ENCODE measurements around the gene TCAF1.
"Not testable (repeated sequence)": the region's sequence is repeated elsewhere in the genome, so short reads cannot be mapped to it uniquely, and the experiment has no call there.

The TCAF1 gene

DNA sequence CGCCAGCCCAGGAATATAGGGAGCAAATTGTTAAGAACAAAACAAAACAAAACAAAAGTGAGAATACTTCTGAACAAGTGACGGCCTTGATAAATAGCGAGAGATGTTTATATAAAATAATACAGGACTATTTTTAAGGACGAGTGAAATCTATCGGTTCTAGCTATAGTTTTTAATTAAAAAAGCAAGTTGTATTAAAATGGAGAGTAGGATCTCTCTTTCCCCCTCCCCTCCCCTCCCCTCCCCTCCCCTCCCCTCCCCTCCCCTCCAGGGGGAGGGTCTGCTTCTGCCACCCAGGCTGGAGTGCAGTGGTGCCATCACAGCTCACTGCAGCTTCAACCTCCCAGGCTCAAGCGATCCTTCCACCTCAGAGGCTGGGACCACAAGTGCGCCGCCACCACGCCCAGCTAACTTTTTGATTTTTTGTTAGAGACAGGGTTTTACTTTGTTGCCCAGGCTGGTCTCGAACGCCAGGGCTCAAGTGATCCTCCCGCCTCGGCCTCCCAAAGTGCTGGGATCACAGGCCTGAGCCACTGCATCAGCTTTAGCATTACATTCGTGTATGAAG, 440 bp upstream of the TCAF1 start:
- no peak for DNase-seq

DNA sequence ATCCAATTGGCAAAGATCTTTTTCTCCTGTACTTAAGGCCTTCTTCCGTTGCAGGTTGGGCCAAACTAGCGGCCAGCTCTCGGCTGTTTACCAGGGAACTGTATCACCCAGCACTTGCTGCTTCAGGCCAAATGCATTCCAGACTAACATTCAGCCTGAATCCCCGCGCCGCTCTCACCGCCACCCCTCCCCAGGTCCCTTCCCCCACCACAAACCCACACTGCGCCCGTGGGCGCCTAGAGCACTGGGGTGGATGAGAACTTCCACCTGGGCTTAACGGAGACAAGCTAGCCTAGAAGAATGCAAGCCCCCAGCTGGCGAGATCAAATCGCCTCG, 676 bp downstream of the TCAF1 start:
- DNase-seq: no peak

DNA sequence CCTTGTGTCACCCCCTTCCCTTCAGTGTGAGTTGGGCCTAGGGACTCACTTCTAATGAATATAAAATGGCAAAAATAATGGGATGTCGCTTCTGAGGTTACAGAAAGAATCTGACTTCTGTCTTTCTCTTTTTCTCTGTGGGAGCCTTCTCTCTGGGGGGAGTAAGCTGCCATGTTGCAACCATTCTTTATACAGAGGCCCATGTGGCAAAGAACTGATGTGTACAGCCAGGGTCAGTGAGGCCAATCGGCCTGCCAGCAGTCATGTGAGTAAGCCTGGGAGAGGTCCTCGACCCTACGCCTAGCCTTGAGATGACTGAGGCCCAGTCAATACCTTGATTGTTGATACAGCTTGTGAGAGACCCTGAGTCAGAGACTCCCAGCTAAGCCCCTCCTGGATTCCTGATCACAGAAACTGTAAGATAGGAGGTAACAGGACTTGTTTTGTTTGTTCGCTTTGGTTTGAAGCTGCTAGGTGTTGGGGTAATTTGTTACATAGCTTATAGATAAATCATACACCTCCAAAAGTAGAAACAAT, 1.7 kb downstream of the TCAF1 start:
- DNase-seq: no peak

DNA sequence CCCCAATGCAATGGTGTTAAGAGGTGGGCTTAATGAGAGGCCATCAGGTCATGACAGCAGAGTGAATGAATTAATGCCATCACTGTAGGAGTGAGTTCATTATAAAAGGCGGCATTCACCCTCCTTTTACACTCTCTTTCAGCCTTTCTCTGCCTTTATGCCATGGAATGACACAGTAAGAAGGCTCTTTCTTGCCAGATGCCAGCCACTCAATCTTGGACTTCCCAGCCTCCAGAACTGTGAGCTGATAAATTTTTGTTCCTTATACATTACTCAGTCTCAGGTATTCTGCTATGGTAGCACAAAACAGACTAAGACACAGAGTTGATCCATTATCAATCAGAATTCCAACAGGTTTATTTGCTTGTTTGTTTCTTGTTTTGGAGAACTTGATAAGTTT, 3.2 kb downstream of the TCAF1 start:
- no peak for DNase-seq

DNA sequence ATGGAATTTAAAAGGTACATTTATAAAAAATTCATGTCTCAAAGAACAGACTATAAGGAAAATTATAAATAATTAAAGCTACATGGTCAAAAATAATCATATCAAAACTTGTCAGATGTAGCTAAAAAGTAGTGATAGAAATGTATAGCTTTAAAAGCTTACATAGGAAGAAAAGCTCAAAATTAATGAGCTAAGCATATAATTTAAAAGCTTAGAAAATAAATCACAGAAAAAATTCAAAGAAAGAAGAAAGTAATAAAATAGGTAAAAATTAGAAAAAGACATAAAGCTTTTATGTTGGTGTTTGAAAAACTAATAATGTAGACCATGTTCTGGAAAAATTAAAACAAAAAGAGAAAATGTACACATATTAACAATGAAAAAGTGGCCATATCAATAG, 5.3 kb downstream of the TCAF1 start:
- no peak for DNase-seq

DNA sequence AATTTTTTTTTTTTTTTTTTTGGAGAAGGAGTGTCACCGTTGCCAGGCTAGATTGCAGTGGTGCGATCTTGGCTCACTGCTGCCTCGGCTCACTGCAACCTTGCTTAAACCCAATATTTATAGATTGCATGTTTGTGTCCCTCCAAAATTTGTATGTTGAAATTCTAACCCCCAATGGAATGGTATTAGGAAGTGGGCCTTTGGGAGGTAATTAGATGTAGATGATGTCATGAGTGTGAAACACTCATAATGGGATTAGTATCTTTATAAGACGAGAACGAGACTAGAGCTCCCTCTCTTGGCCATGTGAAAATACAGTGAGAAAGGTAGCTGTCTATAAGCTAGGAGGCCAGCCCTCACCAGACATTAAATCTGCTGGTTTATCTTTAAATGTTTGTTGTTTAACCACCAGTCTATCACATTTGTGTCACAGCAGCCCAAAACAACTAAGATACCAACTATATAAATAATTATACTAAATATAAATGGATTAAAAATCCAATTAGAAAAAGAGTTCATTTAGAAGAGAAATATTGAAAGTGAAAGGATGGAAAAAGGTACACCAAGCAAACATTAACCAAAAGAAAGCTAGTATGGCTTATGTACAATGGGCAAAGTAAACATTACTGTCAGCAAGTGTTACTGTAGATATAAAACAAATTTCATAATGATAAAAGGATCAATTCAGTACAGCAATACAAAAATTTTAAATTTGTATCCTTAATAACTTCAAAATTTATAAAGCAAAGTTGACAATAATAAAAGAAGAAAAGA, 9.3 kb downstream of the TCAF1 start:
- DNase-seq: no peak

DNA sequence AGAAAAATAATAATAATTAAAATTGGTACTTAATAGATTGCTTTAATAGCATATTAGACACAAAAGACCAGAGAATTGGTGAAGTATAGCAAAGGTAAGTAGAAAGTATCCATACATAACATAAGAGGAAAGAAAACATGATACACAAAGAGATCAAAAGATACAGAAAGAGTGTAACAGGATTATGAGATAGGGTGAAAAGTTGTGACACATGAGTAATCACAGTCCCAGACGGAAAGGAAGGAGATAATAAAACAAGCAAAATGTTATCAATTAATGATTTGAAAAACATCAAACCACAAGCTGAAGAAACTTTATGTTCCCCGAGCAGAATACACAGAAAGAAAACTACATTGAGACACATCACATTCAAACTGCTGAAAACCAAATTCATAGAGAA, 10.5 kb downstream of the TCAF1 start:
- DNase-seq: no peak

DNA sequence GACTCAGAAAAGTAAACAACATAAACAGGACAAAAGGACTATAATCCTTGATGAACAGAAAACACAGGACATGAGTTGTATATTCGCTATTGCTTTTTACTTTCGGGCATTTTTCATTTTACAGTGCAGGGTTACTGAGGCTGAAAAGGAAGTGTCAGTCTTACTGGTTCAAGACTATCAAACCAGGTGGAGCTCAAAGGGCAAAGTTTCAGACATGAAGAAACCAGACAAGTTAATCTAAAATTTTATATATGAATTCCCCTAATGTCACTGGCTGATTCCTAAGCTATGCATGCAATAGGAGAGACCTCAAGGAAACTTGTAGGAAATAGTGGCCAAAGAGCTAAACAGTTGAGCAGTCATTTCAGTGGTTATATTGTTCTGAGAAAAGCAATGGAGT, 11.4 kb downstream of the TCAF1 start:
- no peak for DNase-seq

DNA sequence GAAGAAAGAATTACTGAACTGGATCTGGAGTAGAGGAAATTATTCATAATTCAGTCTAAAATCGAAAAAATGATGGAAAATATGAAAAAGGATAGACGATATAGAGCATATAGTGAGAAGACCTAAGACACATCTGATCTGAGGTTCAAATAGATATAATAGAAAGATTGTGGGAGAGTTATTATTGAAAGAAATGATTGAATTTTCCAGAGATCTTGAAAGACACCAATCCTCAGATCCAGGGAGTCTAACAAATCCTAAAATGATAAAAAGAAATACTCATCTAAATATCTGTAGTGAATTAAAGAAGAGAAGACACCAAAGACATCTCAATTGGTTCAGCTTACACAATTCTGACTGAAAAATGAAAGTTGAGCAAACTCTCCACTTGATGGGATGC, 12.9 kb downstream of the TCAF1 start:
- DNase-seq: no peak

DNA sequence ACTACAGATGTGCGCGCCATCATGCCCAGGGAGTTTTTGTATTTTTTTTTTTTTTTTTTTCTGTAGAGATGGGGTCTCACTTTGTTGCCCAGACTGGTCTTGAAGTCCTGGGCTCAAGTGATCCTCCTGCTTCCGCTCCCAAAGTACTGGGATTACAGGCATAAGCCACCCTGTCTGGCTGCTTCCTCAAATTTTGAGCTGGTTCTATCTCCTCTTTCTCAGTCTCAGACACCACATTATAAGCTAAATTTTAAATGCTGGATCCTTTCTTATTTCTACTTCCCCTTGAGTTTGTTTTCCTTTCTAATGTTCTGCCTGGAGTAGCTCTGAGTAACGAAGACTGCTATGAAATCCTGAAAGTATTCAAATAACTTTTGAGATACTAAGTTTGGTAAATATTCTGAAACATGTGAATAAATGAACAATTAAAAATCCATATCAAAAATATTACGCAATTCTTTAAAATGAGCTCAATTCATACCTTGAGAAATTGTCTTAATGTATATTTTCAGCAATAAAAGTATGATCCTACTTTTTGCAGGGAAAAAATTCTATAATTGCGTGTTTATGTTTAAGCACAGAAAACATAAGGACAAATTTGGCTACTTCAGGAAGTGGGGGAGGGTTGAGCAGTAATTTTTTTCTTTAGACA, 15.0 kb downstream of the TCAF1 start:
- no peak for DNase-seq

DNA sequence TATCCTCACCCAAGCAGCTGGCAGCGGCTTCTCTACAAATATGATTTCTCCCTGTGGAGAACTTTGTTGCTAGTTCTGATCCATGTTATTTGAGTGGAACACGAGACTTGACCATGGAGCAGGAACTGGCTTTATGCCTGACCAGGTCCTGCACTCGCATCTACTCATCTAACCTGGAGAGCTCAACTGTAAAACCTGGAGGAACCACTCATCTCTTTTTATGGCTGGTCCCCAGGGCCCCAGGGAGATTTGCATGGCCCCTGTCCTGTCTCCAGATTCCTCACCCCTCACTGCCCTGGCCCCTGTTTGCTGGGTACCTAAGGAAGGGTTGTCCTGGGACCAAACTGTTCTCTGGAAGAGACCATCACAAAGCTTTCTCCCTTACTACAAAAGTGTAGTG, 16.0 kb downstream of the TCAF1 start:
- DNase-seq: no peak

DNA sequence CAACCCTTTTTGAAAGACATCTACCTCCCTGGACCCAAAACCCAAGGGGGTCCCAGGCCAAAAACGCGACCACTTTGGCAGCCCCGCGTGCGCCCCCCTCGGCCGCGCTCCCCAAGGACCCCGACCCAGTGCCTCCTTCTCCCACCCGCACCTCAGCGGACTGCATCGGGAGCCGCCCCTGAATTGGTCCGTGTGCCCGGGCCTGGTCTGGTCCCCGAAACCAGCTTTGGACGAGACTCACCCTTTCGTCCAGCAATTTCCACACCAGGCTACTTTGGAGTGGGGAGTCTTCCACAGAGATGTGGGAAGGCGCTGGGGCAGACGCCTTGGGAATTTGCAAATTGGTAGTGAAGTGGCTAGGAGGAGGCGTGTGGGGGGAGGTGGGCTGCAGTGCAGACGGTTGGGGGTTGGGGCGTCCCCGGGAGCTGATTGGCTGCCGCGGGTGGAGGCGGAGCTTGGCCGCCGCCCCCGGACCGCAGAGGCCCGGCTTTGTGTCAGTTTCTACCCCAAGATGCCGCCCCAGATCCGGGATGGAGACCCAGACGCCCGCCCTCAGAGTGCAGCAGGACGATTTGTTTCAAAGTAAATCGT, 16.9 kb downstream of the TCAF1 start:
- peak; percentile 11 for DNase-seq

DNA sequence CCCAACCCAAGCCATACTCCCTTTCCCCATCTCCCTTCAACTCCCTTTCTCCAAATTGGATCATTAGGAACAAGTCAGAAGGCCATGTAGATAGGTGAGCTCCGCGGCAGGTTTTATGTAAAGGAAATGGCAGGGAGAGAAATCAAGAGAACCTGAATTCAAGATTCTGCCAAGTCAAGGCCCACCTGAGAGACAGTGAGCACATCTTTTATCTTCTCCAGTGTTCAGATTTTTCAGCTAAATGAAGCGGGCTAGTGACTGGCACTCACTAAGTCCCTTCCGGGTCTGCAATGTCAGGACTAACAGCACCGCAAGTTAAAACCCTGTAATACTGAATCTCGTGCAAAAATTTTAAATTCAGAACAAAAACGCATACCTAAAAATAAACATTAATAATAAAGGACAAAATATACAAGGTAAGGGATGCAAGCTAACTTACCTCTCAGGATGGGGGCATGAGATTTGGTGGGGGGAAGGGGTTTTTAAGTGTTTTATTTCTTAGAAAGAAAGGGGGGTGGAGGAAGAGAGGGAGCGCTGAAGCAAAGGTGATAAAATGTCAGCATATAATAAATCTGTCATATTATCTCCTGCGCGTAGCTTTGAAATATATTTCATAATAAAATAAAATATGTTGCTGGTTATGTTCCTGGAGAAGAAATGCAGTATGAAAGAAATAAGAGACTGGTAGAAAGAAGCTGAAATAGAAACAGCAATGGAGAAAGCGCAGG, 17.6 kb downstream of the TCAF1 start:
- no peak for DNase-seq

DNA sequence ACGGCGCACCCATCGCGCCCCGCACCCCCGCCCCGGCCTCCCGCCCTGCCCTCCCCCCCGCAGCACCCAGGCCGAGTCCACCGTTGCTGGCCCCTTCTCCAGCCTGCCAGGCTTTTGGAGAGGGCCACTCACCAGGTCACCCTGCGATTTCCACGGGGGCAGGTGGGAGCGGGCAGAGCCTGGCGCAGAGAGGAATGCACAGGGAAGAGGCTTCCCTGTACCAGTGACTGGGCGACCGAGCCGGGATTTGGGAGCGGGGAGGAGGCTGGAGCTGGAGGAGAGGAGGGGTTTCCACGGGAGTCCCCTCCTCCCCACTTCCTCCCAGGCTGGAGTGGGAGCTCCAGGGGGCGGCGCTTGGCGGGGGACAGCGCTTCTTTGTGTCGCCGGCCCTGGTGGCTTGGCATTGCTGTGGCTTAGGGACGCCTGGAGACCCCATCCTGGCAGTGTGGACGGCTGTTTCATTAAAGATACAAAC, 19.3 kb downstream of the TCAF1 start:
- DNase-seq: no peak

DNA sequence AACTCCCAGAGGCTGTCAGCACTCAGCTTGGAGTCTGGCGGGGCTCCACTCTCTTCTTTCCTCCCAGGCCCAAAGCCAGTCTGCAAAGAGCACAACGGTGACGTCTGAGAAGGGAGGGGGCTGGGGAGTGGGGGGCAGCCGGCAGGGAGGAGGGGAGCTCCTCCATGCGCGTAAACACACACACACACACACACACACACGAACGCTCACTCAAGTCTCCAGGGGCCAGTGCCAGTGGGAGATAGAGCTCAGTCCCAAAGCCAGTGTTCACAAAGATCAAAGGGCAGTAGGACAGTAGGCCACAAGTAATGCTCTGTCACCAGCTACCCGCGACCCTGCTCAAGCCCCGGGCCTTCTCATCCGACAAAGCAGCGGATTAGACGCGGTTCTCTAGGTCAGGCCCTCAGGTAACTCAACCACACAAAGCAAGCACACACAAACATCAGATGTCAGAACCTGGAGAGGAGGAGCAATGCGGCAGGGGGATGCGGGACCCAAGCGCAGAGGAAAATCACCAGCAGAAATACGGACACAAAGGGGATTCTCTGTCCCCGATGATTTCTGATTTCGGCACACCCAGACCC, 19.9 kb downstream of the TCAF1 start:
- DNase-seq: no peak

DNA sequence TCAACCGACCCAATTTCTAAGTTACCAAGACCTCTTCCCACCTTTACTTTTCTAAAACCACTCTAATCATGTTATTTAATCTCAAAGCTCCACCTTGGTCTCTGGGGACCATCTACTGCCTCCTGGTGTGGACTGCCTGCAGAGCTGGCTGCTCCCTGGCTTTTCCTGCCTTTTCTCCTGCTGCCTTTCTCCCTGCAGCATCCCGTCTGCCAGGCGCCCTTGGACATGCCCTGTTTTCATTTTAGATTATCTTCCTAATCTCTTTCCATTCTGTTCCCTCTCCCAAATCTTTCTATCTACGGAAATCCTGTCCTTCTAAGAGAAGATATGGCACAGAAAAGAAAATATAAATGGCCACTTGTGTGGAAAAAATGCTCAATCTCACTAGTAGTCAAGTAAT, 23.1 kb downstream of the TCAF1 start:
- DNase-seq: no peak

DNA sequence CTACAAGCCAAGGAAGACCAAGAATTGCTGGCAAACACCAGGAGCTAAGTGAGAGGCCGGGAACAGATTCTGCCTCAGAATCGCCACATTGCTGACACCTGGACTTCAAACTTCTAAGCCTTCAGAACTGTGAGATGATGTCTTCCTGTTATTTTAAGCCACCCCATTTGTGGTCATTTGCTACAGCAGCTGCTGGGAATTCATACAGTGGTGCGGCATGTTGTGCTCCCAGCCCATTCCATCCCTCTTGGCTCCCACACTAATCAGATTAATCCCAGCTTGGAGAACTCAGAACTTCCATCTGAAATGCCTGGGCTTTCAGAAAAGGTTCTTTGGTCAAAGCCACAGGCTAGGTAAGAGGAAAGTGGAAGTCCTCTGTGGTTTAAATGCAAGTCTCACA, 24.9 kb downstream of the TCAF1 start:
- DNase-seq: no peak

DNA sequence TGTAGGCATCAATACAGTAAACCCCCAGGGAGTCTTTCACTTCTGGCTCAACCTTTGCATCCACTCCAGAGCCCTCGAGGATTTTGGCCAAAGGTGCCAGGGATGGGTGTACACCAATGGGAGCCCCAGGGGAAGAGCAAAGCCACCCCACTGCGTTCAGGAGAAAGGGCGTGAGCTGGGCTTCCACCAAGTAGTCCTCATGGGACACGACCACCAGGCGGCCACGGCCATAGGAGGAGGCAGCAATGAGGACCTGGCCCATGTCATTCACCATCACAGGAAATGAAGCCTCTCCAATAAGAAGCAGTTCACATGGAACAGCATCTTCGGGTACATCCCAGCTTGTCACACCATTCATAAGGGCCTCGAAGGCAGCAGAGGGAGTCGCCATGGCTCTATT, 25.8 kb downstream of the TCAF1 start:
- DNase-seq: no peak

DNA sequence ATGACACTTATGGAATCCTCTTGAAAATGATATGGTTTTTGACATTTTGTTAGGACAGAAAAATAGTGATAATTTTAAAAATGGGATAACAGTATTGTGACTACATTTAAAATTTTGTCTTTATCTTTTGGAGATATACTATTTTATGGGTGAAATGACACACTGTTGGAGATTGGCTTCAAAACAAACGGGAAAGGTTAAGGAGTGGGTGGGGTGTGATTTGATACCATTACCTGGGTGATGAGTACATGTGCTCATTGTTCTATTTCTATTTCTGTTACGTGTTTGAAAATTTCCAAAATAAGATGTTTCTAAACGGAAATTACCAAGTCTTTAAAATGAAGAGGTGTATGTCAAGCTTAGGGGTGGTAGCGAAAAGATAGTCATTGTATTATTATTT, 28.7 kb downstream of the TCAF1 start:
- DNase-seq: not testable (repeated sequence)

DNA sequence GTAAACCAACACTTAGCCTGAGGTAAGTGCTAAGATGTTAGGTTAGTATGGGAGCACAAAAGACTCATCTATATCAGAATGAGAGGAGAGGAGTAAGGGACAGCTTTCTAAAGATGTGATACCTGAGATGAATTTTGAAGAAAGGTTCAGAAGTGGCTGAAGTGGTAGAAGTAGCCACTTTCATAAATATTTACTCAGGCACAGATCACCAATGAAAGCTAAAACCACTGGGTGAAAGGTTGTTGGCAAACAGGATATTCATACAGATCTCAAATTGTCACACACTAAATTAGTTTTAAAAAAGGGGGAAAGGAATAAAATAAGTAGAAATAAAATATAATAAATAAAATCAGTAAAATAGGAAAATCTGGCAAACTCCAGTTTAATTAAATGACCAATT, 30.4 kb downstream of the TCAF1 start:
- DNase-seq: not testable (repeated sequence)

DNA sequence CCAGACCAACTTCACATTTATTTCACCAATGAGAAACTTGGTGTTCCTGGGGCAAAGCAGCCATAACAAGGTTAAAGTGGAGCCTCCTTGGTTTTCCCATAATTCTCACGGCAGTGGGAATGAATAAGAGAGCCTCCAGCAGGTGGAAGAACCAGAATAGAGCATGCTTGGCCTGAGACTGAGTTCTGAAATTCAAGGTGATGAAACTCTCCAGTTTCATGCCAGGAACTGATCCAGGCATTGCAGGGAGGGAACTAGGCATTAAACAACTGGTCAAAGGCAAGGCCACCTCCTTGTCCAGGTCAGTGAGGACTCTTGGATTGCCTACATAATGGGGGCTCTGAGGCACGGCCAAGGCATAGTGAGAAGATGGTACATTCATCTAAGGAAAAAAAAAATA, 44.0 kb downstream of the TCAF1 start:
- not testable (repeated sequence) for DNase-seq

DNA sequence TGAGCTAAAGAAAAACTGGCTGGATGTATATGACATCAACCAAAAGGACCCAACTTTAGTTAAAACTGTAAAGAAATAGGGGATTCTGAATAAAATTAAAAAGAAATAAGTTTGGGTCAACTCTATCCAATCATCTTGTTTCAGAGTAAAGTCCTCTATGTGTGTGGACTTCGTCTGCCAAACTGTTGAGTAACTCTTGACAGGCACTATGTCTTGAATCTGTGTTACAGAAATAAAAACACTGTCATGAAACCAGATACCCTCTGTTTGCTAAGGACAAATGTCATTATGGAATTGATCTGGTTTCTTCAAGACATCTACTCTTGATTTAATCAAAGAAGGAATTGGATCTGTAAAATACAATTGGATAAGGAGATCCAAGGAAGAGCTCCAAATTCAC, 46.5 kb downstream of the TCAF1 start:
- DNase-seq: not testable (repeated sequence)

DNA sequence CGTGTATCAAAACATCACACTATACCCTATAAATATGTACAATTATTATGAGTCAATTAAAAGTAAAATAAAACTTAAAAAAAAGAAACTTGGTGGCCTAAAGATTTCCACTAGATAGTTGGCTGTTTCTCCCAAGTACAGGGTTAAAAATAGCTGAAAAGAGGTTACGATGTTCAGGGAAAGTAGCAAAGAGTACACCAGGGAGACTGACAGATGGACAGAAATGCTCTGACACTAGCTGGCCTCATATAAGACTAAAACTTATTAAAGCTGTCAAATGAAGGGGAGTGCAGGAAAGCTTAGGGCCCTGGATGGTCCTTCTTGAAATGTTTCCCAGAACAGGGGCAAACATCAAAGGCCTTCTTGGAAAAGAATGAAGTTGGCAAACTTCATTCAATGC, 51.3 kb downstream of the TCAF1 start:
- no peak for DNase-seq

Measured in GOT3 (cell line).